Smooth muscle cell (in vitro differentiated cells): Measurements from ENCODE around the gene BRICD5. TPM values are rescaled to one million over a fixed set of nuclear protein-coding genes. Genes with fewer than 3 reads are reported as not detected.

Experiments
- DNase-seq: peaks from one replicate; lab custom pipeline; 2025; ENCODE audit not compliant: unreplicated experiment; lab: John Stamatoyannopoulos, UW
- H2AFZ ChIP-seq: fragments of 200-600 bp; sonication (generic); 2 replicates; pipeline ENCODE4 v1.6.0; 2016; ENCODE audit warnings: antibody characterized with exemption, low read depth, mild to moderate bottlenecking
- H3F3A ChIP-seq: fragments of 200-600 bp; sonication (generic); 2 replicates; pipeline ENCODE4 v1.6.0; 2017; ENCODE audit warnings: antibody characterized with exemption, low read depth
- H3K27ac ChIP-seq: fragments of 200-600 bp; sonication (generic); 2 replicates; pipeline ENCODE4 v1.5.1; 2016; ENCODE audit warnings: low read depth, mild to moderate bottlenecking
- H3K27me3 ChIP-seq: fragments of 200-600 bp; sonication (generic); 2 replicates; pipeline ENCODE4 v1.6.1; 2016; ENCODE audit warnings: low read depth, mild to moderate bottlenecking
- H3K36me3 ChIP-seq: fragments of 200-600 bp; sonication (generic); 2 replicates; pipeline ENCODE4 v1.5.1; 2016; ENCODE audit warnings: low read depth
- H3K4me1 ChIP-seq: fragments of 200-600 bp; sonication (generic); 2 replicates; pipeline ENCODE4 v1.5.1; 2016; ENCODE audit warnings: low read depth
- H3K4me2 ChIP-seq: fragments of 200-600 bp; sonication (generic); 2 replicates; pipeline ENCODE4 v1.6.0; 2016; ENCODE audit warnings: mild to moderate bottlenecking
- H3K4me3 ChIP-seq: fragments of 200-600 bp; sonication (generic); 2 replicates; pipeline ENCODE4 v1.5.1; 2016; ENCODE audit warnings: mild to moderate bottlenecking
- H3K79me2 ChIP-seq: fragments of 200-600 bp; sonication (generic); 2 replicates; pipeline ENCODE4 v1.6.0; 2016; ENCODE audit warnings: low read depth, mild to moderate bottlenecking
- H3K9ac ChIP-seq: fragments of 200-600 bp; sonication (generic); 2 replicates; pipeline ENCODE4 v1.6.0; 2016; ENCODE audit warnings: low read depth
- H3K9me3 ChIP-seq: fragments of 200-600 bp; sonication (generic); replicated peaks from 2 replicates; pipeline ENCODE4 v1.5.1; 2016; ENCODE audit warnings: low read depth
- H4K20me1 ChIP-seq: fragments of 200-600 bp; sonication (generic); 2 replicates; pipeline ENCODE4 v1.6.0; 2016; ENCODE audit warnings: low read depth
- WGBS: methylation state at CpG from one replicate; pipeline ENCODE4 v1.1.7; 2016; ENCODE audit warnings: low lambda C conversion rate; 5-methylcytosine and 5-hydroxymethylcytosine counted together
- polyA plus RNA-seq: library from polyadenylated mRNA; unstranded; fragments of >200 nt; fragmentation: Nextera tagmentation; extraction: Ambion mirVana; gene quantifications from 2 replicates; pipeline ENCODE4 v1.2.1, GENCODE V29; 2016
- total RNA-seq: library from RNA; depleted of rRNA; stranded (reverse); fragments of >200 nt; gene quantifications from 2 replicates; pipeline ENCODE4 v1.2.3, GENCODE V29; 2014
- TF ChIP-seq, protein P1 (sequence below): fragments of 200-600 bp; sonication (generic); IDR thresholded peaks from 2 replicates; pipeline ENCODE4 v1.5.1; 2017; ENCODE audit warnings: borderline replicate concordance, mild to moderate bottlenecking, antibody characterized with exemption; ENCODE audit not compliant: insufficient read depth, poor library complexity, severe bottlenecking

Gene BRICD5
- total and polyA plus RNA-seq, 2 experiments from 2014 or later: 2.0 to 4.7 TPM

DNA sequence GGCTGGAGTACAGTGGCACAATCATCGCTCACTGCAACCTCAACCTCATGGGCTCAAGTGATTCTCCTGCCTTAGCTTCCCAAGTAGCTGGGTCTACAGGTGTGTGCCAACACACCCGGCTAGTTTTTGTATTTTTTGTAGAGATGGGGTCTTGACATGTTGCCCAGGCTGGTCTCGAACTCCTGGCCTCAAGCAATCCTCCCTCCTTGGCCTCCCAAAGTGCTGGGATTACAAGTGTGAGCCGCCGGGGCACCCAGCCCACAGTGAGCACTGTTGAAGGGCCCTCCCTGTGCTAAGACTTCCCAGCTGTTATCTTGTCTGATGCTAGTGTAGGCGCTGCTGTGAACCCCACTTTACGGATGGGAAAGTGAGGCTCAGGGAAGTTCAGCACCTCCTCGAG lies 22.3 kb downstream of the BRICD5 start:
- Histone ChIP-seq H3K79me2 (no peaks in the 10 kb centered on the region), H3K27me3 (no peaks in the 10 kb centered on the region), H2AFZ (no peak overlapping the region), H3K4me1 (no peaks in the 10 kb centered on the region), H3K9ac (no peak overlapping the region), H3K4me2 (no peak overlapping the region), H3F3A (no peaks in the 10 kb centered on the region), H3K9me3 (no peaks in the 10 kb centered on the region), H3K4me3 (no peak overlapping the region), H3K36me3 (no peaks in the 10 kb centered on the region), H3K27ac (no peak overlapping the region), H4K20me1 (no peaks in the 10 kb centered on the region)
- WGBS: 98% methylated on average over 8 of the region's 8 CpGs
- TF ChIP-seq, protein P1, sequence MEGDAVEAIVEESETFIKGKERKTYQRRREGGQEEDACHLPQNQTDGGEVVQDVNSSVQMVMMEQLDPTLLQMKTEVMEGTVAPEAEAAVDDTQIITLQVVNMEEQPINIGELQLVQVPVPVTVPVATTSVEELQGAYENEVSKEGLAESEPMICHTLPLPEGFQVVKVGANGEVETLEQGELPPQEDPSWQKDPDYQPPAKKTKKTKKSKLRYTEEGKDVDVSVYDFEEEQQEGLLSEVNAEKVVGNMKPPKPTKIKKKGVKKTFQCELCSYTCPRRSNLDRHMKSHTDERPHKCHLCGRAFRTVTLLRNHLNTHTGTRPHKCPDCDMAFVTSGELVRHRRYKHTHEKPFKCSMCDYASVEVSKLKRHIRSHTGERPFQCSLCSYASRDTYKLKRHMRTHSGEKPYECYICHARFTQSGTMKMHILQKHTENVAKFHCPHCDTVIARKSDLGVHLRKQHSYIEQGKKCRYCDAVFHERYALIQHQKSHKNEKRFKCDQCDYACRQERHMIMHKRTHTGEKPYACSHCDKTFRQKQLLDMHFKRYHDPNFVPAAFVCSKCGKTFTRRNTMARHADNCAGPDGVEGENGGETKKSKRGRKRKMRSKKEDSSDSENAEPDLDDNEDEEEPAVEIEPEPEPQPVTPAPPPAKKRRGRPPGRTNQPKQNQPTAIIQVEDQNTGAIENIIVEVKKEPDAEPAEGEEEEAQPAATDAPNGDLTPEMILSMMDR: no peak
- no peak for DNase-seq

DNA sequence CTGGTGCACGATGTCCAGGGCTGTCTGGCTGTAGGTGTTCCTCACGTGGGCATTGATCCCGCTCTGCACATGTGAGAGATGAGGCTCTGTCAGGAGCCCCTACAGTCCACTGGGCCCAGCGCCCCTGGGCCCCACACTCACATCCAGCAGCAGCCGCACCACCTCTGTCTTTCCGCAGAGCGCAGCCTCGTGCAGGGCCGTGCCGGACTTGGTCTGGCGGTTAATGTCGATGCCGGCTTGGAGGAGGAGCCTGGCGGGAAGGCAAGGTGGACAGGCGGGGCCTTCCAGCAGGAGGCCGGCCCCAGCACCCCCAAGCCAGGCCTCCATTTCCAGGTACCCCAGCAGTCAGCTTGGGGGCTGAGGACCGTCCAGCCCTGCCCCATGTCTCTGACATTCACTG lies 23.5 kb downstream of the BRICD5 start:
- Histone ChIP-seq H3K27me3 (no peaks in the 10 kb centered on the region), H3K27ac (no peak overlapping the region), H3K4me1 (no peaks in the 10 kb centered on the region), H3K36me3 (no peaks in the 10 kb centered on the region), H3K9me3 (no peaks in the 10 kb centered on the region), H3K79me2 (no peaks in the 10 kb centered on the region), H3K4me2 (no peak overlapping the region), H4K20me1 (no peaks in the 10 kb centered on the region), H3K4me3 (no peak overlapping the region), H3K9ac (no peak overlapping the region), H2AFZ (no peak overlapping the region), H3F3A (no peaks in the 10 kb centered on the region)
- no peak for DNase-seq
- TF ChIP-seq, protein P1: no peak
- 91% methylated on average over 17 of the region's 17 CpGs for WGBS

DNA sequence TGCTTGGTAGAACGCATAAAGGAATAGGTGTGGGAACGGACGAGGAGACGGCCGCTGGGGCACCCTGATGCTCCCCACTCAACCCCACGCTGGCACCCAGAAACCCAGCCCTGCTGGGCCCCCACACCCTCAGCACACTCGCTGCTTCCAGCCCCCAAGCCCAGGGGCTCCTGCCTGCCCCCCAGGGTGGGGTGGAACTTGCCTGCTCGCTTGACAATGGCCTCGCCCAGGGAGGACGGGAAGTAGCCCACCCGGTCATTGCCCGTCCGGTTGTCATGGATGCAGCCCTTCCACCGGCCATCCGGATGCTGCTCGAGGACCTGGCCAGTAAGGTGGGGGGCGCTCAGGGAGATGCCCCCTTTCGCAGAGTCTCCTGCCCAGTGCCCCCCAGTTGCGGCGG lies 24.2 kb downstream of the BRICD5 start:
- Histone ChIP-seq H3K4me3 (no peak overlapping the region), H3K4me2 (no peak overlapping the region), H2AFZ (no peak overlapping the region), H4K20me1 (no peaks in the 10 kb centered on the region), H3K27me3 (no peaks in the 10 kb centered on the region), H3K9me3 (no peaks in the 10 kb centered on the region), H3K36me3 (no peaks in the 10 kb centered on the region), H3F3A (no peaks in the 10 kb centered on the region), H3K79me2 (no peaks in the 10 kb centered on the region), H3K4me1 (no peaks in the 10 kb centered on the region), H3K9ac (no peak overlapping the region), H3K27ac (no peak overlapping the region)
- WGBS: 95% methylated on average over 20 of the region's 20 CpGs
- no peak for DNase-seq
- TF ChIP-seq, protein P1: no peak

DNA sequence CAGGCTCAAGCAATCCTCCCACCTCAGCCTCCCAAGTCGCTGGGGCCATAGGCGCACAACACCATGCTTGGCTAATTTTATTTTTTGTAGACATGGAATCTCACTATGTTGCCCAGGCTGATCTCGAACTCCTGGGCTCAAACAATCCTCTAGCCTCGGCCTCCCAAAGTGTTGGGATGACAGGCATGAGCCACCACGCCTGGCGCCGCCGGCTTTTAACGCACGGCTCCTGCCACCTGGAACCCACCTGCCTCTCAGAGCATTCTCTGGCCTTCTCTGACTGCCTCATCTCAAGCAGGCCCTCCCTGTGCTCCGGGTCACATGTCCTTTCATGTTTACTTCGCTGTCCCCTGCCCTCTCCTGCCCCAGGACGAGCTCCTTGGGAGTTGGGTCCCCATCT lies 24.6 kb downstream of the BRICD5 start:
- Histone ChIP-seq H3K27me3 (no peaks in the 10 kb centered on the region), H4K20me1 (no peaks in the 10 kb centered on the region), H3K79me2 (no peaks in the 10 kb centered on the region), H2AFZ (no peak overlapping the region), H3K4me3 (no peak overlapping the region), H3K4me2 (no peak overlapping the region), H3K27ac (no peak overlapping the region), H3K9me3 (no peaks in the 10 kb centered on the region), H3K36me3 (no peaks in the 10 kb centered on the region), H3K9ac (no peak overlapping the region), H3F3A (no peaks in the 10 kb centered on the region), H3K4me1 (no peaks in the 10 kb centered on the region)
- 96% methylated on average over 13 of the region's 13 CpGs for WGBS
- TF ChIP-seq, protein P1: no peak
- DNase-seq: no peak
